CD14-positive monocyte (primary cell): ENCODE measurements around the gene CKS1B. TPM values are rescaled to one million over a fixed set of nuclear protein-coding genes. Genes with fewer than 3 reads are reported as not detected.

ENCODE experiments used
- DNase-seq, 3 donors: peaks; one replicate each; pipeline ENCODE4 v3.0.0-alpha.2; 2011 to 2022
- H2AFZ ChIP-seq: 2 replicates; pipeline ENCODE4 v1.6.0; 2012; ENCODE audit warnings: mild to moderate bottlenecking, low read depth, low read length, inconsistent platforms; ENCODE audit not compliant: insufficient read depth, poor library complexity, severe bottlenecking
- H3K27ac ChIP-seq, 2 donors: 1 replicate in 1 of 2; 2 replicates in 1 of 2; pipeline ENCODE4 v1.5.1; 2012 to 2013; ENCODE audit warnings: low read length in 2 of 2, control low read depth in 1 of 2, inconsistent platforms in 1 of 2, low read depth in 1 of 2, mild to moderate bottlenecking in 1 of 2
- H3K27me3 ChIP-seq, 2 donors: one replicate each; pipeline versions ENCODE4 v1.6.0 to v1.6.1; 2011 to 2013; ENCODE audit warnings: low read length in 2 of 2; ENCODE audit not compliant: control insufficient read depth in 2 of 2, insufficient read depth in 2 of 2
- H3K36me3 ChIP-seq, 2 donors: replicated peaks in 1 of 2; 1 replicate in 1 of 2; 2 replicates in 1 of 2; pipeline versions ENCODE4 v1.5.1 to v1.6.1; 2012 to 2013; ENCODE audit warnings: low read length in 2 of 2, control low read depth in 1 of 2, inconsistent platforms in 1 of 2, mild to moderate bottlenecking in 1 of 2; ENCODE audit not compliant: insufficient read depth in 2 of 2, control insufficient read depth in 1 of 2
- H3K4me1 ChIP-seq, 2 donors: 1 replicate in 1 of 2; 2 replicates in 1 of 2; pipeline versions ENCODE4 v1.5.1 to v1.6.1; 2012 to 2013; ENCODE audit warnings: low read length in 2 of 2, control low read depth in 1 of 2, inconsistent platforms in 1 of 2, mild to moderate bottlenecking in 1 of 2, moderate library complexity in 1 of 2; ENCODE audit not compliant: insufficient read depth in 2 of 2, control insufficient read depth in 1 of 2
- H3K4me2 ChIP-seq: replicated peaks from 2 replicates; pipeline ENCODE3; 2012; ENCODE audit warnings: low read length, moderate library complexity, mild to moderate bottlenecking; ENCODE audit not compliant: poor library complexity, severe bottlenecking; ENCODE audit errors: extremely low read depth
- H3K4me3 ChIP-seq, 3 experiments: fragments of 200-600 bp in 1 of 3; sonication (generic) in 1 of 3; replicated peaks in 1 of 3; 1 replicate in 2 of 3; 2 replicates in 1 of 3; pipeline ENCODE4 v1.5.1; 2011 to 2013; ENCODE audit warnings: low read length in 3 of 3, mild to moderate bottlenecking in 3 of 3, control low read depth in 2 of 3, low read depth in 2 of 3, inconsistent platforms in 1 of 3, moderate library complexity in 1 of 3
- H3K79me2 ChIP-seq: 2 replicates; pipeline ENCODE4 v1.6.0; 2012; ENCODE audit warnings: mild to moderate bottlenecking, control low read depth, inconsistent platforms, low read length, moderate library complexity; ENCODE audit not compliant: insufficient read depth
- H3K9ac ChIP-seq: 2 replicates; pipeline ENCODE4 v1.6.0; 2017; ENCODE audit warnings: low read length, mild to moderate bottlenecking; ENCODE audit not compliant: insufficient read depth, poor library complexity, severe bottlenecking
- H3K9me3 ChIP-seq, 2 donors: replicated peaks in 1 of 2; 1 replicate in 1 of 2; 2 replicates in 1 of 2; pipeline versions ENCODE4 v1.5.1 to v1.6.1; 2012 to 2013; ENCODE audit warnings: low read length in 2 of 2, control low read depth in 1 of 2; ENCODE audit not compliant: control insufficient read depth in 1 of 2, insufficient read depth in 1 of 2
- H4K20me1 ChIP-seq: 2 replicates; pipeline ENCODE4 v1.6.0; 2012; ENCODE audit warnings: mild to moderate bottlenecking, low read length, control low read depth, moderate library complexity; ENCODE audit not compliant: insufficient read depth
- H3K27ac Mint-ChIP-seq, 7 donors: one replicate each; pipeline ENCODE4 v1.8.0; 2020; ENCODE audit warnings: mild to moderate bottlenecking in 7 of 7, mixed read lengths in 7 of 7, moderate library complexity in 6 of 7, inconsistent platforms in 2 of 7
- H3K27me3 Mint-ChIP-seq, 3 donors: one replicate each; pipeline ENCODE4 v1.8.0; 2021 to 2022; ENCODE audit warnings: low read depth in 3 of 3, mild to moderate bottlenecking in 3 of 3, mixed read lengths in 3 of 3, moderate library complexity in 3 of 3, inconsistent platforms in 1 of 3
- H3K36me3 Mint-ChIP-seq, 2 donors: one replicate each; pipeline ENCODE4 v1.8.0; 2020; ENCODE audit warnings: mixed read lengths in 2 of 2, inconsistent platforms in 1 of 2, mild to moderate bottlenecking in 1 of 2
- H3K4me1 Mint-ChIP-seq: one replicate; pipeline ENCODE4 v1.8.0; 2020; ENCODE audit warnings: mild to moderate bottlenecking, mixed read lengths
- H3K4me3 Mint-ChIP-seq, 2 donors: one replicate each; pipeline ENCODE4 v1.8.0; 2020; ENCODE audit warnings: mild to moderate bottlenecking in 2 of 2, mixed read lengths in 2 of 2, moderate library complexity in 1 of 2
- H3K9me3 Mint-ChIP-seq, 7 donors: one replicate each; pipeline ENCODE4 v1.8.0; 2020 to 2022; ENCODE audit warnings: mixed read lengths in 7 of 7, mild to moderate bottlenecking in 6 of 7, moderate library complexity in 6 of 7, inconsistent platforms in 2 of 7
- WGBS: methylation state at CpG from one replicate; pipeline ENCODE4 v1.1.5; 2013; ENCODE audit warnings: missing lambda C conversion rate; ENCODE audit not compliant: insufficient coverage; 5-methylcytosine and 5-hydroxymethylcytosine counted together
- intact Hi-C, 2 donors: fragments of 100-400 bp; cut with micrococcal nuclease; formaldehyde crosslinking; loops; one replicate each; pipeline versions ENCODE4 v1.15.0 to v1.15.1; 2023
- polyA plus RNA-seq, 3 donors: library from polyadenylated mRNA; depleted of rRNA in 1 of 3; unstranded in 2 of 3; stranded (reverse) in 1 of 3; fragments of 300-500 nt in 2 of 3; fragments of >200 nt in 1 of 3; fragmentation: Illumina TruSeq in 2 of 3; gene quantifications; 1 replicate in 2 of 3; 2 replicates in 1 of 3; pipeline ENCODE4 v1.2.3, GENCODE V29; 2012 to 2021
- TF ChIP-seq, protein P1 (sequence below): fragments of 200-600 bp; IDR thresholded peaks from one replicate; pipeline ENCODE4 v1.8.0; 2022; ENCODE audit warnings: antibody characterized with exemption, mild to moderate bottlenecking

Gene CKS1B
- polyA plus RNA-seq, 3 donors: 9.4 to 22.6 (median 18.0) TPM

- H3K79me2 ChIP-seq: peaks cover 100% of the 10 kb centered on the region
- H3K27me3 ChIP-seq: no peaks in the 10 kb centered on the region
- Mint-ChIP-seq H3K9me3 (no peaks in the 10 kb centered on the region), H3K4me1 (peaks cover 74% of the 10 kb centered on the region), H3K36me3 (peaks cover 8 to 27% of the 10 kb centered on the region in 2 donors), H3K27ac (peak overlapping the region; percentile 77 to 100 (median 94)), H3K4me3 (peak overlapping the region; percentile 91 to 98), H3K27me3 (no peaks in the 10 kb centered on the region)
- 4% methylated on average over 5 of the region's 16 CpGs for WGBS
- H3K9me3 ChIP-seq: no peaks in the 10 kb centered on the region
- peaks cover 60% of the 10 kb centered on the region for H4K20me1 ChIP-seq
- intact Hi-C loops: loop anchor here (5.0 kb wide), 2 partner anchors 36 to 44 kb away; partner anchors contain the start of genes ADAM15 (in 1 of the 2), CKS1B (in 1 of the 2) and SHC1 (in 1 of the 2)
- peak overlapping the region; percentile 79 for H3K9ac ChIP-seq
- peak overlapping the region; percentile 91 to 99 for H3K27ac ChIP-seq
- peaks cover 79 to 93% of the 10 kb centered on the region in 2 donors for H3K4me1 ChIP-seq
- peak overlapping the region; percentile 100 for H3K4me2 ChIP-seq
- no peak overlapping the region for H2AFZ ChIP-seq
- H3K36me3 ChIP-seq: peaks cover 0 to 8% of the 10 kb centered on the region in 2 donors
- DNase-seq: peak in 2 of 3 donors; percentile 54 to 58
- peak overlapping the region; percentile 89 to 100 (median 93) for H3K4me3 ChIP-seq
- TF ChIP-seq, protein P1, sequence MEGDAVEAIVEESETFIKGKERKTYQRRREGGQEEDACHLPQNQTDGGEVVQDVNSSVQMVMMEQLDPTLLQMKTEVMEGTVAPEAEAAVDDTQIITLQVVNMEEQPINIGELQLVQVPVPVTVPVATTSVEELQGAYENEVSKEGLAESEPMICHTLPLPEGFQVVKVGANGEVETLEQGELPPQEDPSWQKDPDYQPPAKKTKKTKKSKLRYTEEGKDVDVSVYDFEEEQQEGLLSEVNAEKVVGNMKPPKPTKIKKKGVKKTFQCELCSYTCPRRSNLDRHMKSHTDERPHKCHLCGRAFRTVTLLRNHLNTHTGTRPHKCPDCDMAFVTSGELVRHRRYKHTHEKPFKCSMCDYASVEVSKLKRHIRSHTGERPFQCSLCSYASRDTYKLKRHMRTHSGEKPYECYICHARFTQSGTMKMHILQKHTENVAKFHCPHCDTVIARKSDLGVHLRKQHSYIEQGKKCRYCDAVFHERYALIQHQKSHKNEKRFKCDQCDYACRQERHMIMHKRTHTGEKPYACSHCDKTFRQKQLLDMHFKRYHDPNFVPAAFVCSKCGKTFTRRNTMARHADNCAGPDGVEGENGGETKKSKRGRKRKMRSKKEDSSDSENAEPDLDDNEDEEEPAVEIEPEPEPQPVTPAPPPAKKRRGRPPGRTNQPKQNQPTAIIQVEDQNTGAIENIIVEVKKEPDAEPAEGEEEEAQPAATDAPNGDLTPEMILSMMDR: no peak
Measured at GRCh38 chr1:155008015-155008941, 33.8 kb downstream of the CKS1B start.

GRCh38 chr1:155009221-155009711 lies 34.8 kb downstream of the CKS1B start:
- intact Hi-C loops: loop anchor here (5.0 kb wide), 2 partner anchors 37 to 43 kb away; partner anchors contain the start of genes ADAM15 (in 1 of the 2), CKS1B (in 1 of the 2) and SHC1 (in 1 of the 2)
- peak overlapping the region; percentile 79 for H3K9ac ChIP-seq
- Mint-ChIP-seq H3K27me3 (no peaks in the 10 kb centered on the region), H3K9me3 (no peaks in the 10 kb centered on the region), H3K27ac (peak overlapping the region; percentile 86 to 96 (median 94)), H3K36me3 (peaks cover 13 to 35% of the 10 kb centered on the region in 2 donors), H3K4me3 (peak overlapping the region; percentile 91 to 98), H3K4me1 (peaks cover 80% of the 10 kb centered on the region)
- no peak for DNase-seq
- peaks cover 69% of the 10 kb centered on the region for H4K20me1 ChIP-seq
- H3K4me1 ChIP-seq: peaks cover 86 to 100% of the 10 kb centered on the region in 2 donors
- peak overlapping the region; percentile 100 for H3K4me2 ChIP-seq
- H3K9me3 ChIP-seq: no peaks in the 10 kb centered on the region
- H3K27ac ChIP-seq: peak overlapping the region; percentile 91 to 99
- peak overlapping the region; percentile 89 to 100 (median 93) for H3K4me3 ChIP-seq
- 71% methylated on average over 9 of the region's 12 CpGs for WGBS
- peaks cover 7 to 16% of the 10 kb centered on the region in 2 donors for H3K36me3 ChIP-seq
- TF ChIP-seq, protein P1: no peak
- H3K79me2 ChIP-seq: peaks cover 100% of the 10 kb centered on the region
- H2AFZ ChIP-seq: no peak overlapping the region
- H3K27me3 ChIP-seq: no peaks in the 10 kb centered on the region
